GM13977 (cell line): ENCODE measurements around the gene SPSB3.
"Not testable (repeated sequence)": the region's sequence is repeated elsewhere in the genome, so short reads cannot be mapped to it uniquely, and the experiment has no call there.

Experiments used
- DNase-seq: peaks from one replicate; pipeline ENCODE4 v3.0.0; 2012; ENCODE audit warnings: low spot score
- CTCF ChIP-seq: IDR thresholded peaks from 2 replicates; pipeline ENCODE4 v1.5.1; 2012; ENCODE audit warnings: mild to moderate bottlenecking, control low read depth; ENCODE audit not compliant: insufficient read depth; ENCODE audit errors: extremely low read depth, missing control alignments
- in situ Hi-C: fragments of 300-500 bp; cut with MboI; formaldehyde crosslinking; loops from one replicate; pipeline ENCODE4 v1.12.0; 2022; ENCODE audit warnings: low sequenced_read_pairs, low pct_unique_long_range_greater_than_20kb, mixed read lengths, inconsistent platforms; ENCODE audit not compliant: unreplicated experiment

Gene SPSB3

GRCh38 chr16:1808691-1809090 lies 26.3 kb upstream of the SPSB3 start:
- in situ Hi-C loops = no loop called here
- TF ChIP-seq CTCF = no peak
- no peak for DNase-seq

- TF ChIP-seq CTCF = no peak
- in situ Hi-C loops = no loop called here
- DNase-seq = no peak
Measured at GRCh38 chr16:1807626-1808025, 25.3 kb upstream of the SPSB3 start.

GRCh38 chr16:1800701-1801100 lies 18.3 kb upstream of the SPSB3 start:
- no peak for DNase-seq
- in situ Hi-C loops = no loop called here
- no peak for TF ChIP-seq CTCF

GRCh38 chr16:1799263-1799662 lies 16.9 kb upstream of the SPSB3 start:
- DNase-seq, in situ Hi-C loops: not testable (repeated sequence)

GRCh38 chr16:1794908-1795666 lies 12.7 kb upstream of the SPSB3 start:
- no peak for DNase-seq
- in situ Hi-C loops = no loop called here

GRCh38 chr16:1794221-1794871 lies 12.0 kb upstream of the SPSB3 start:
- no peak for DNase-seq
- no peak for TF ChIP-seq CTCF
- in situ Hi-C loops = no loop called here

More at GRCh38 chr16:1794908-1795666, 12.7 kb upstream of the SPSB3 start:
- no peak for TF ChIP-seq CTCF

GRCh38 chr16:1793578-1794220 lies 11.3 kb upstream of the SPSB3 start, which contains the start of gene IGFALS:
Gene IGFALS (minus strand): TSS chr16:1793705. CDS start chr16:1793652, 53 bp downstream.
- no peak for TF ChIP-seq CTCF
- no peak for DNase-seq
- in situ Hi-C loops = no loop called here
